HCT116 (cell line): Measurements from ENCODE around the gene HEPACAM2. TPM values are rescaled to one million over a fixed set of nuclear protein-coding genes. Genes with fewer than 3 reads are reported as not detected.

Experiments
- ATAC-seq: fragments of 200-7000 bp; cut with Tn5 transposase; 2 replicates; pipeline ENCODE4 v1.9.1; 2020; ENCODE audit warnings: mild to moderate bottlenecking, moderate library complexity
- BruUV-seq: library from RNA; stranded (reverse); fragments of 400-500 nt; replicated peaks from 2 replicates; lab custom pipeline; 2021; lab: Mats Ljungman, UMichigan
- CTCF ChIA-PET: fragments of 300-600 bp; sonication (Branson Sonifier 250); formaldehyde crosslinking; loops from one replicate; lab custom pipeline; 2021; ENCODE audit warnings: antibody characterized with exemption; lab: Charles Lee
- POLR2A ChIA-PET: fragments of 300-600, 350-600 bp; sonication (Branson Sonifier 250); formaldehyde crosslinking; loops from one replicate; lab custom pipeline; 2021; ENCODE audit warnings: antibody characterized with exemption; lab: Charles Lee
- RAD21 ChIA-PET, 2 experiments: fragments of 300-600 bp; sonication (Branson Sonifier 250); formaldehyde crosslinking; loops; one replicate each; lab custom pipeline; 2023; ENCODE audit warnings: low total read pairs in 2 of 2; ENCODE audit not compliant: uncharacterized antibody in 2 of 2, unreplicated experiment in 2 of 2, low non-redundant PET in 1 of 2; lab: Charles Lee
- DNase-seq: peaks from one replicate; pipeline ENCODE4 v3.0.0-alpha.2; 2010; ENCODE audit warnings: low read depth, low spot score
- H2AFZ ChIP-seq: fragments of 200-600 bp; shearing (Covaris generic), sonication (generic); 2 replicates; pipeline ENCODE4 v1.6.1; 2017; ENCODE audit warnings: low read depth, mixed run types, mixed read lengths, antibody characterized with exemption, low read length; ENCODE audit not compliant: poor library complexity, severe bottlenecking
- H3K27ac ChIP-seq: 2 replicates; pipeline ENCODE4 v1.5.1; 2012; ENCODE audit warnings: low read depth, low read length
- H3K27me3 ChIP-seq: fragments of 200-600 bp; sonication (generic); 2 replicates; pipeline ENCODE4 v1.6.1; 2016; ENCODE audit warnings: mixed run types, low read length, mixed read lengths; ENCODE audit not compliant: insufficient read depth
- H3K36me3 ChIP-seq, 2 experiments: fragments of 200-500 bp in 1 of 2; fragments of 200-600 bp in 1 of 2; sonication (Bioruptor generic) in 1 of 2; sonication (generic) in 1 of 2; 2 replicates each; pipeline versions ENCODE4 v1.5.1 to v1.6.1; 2014 to 2016; ENCODE audit warnings: low read length in 2 of 2, inconsistent platforms in 1 of 2, mixed read lengths in 1 of 2, mixed run types in 1 of 2; ENCODE audit not compliant: insufficient read depth in 2 of 2, control insufficient read depth in 1 of 2
- H3K4me1 ChIP-seq, 2 experiments: fragments of 200-600 bp in 1 of 2; sonication (generic) in 1 of 2; 2 replicates each; pipeline versions ENCODE4 v1.5.1 to v1.6.1; 2012 to 2017; ENCODE audit warnings: low read length in 2 of 2, inconsistent platforms in 1 of 2, mild to moderate bottlenecking in 1 of 2, mixed read lengths in 1 of 2, mixed run types in 1 of 2, moderate library complexity in 1 of 2; ENCODE audit not compliant: insufficient read depth in 2 of 2, control insufficient read depth in 1 of 2
- H3K4me2 ChIP-seq: fragments of 200-600 bp; sonication (generic); 2 replicates; pipeline ENCODE4 v1.6.1; 2017; ENCODE audit warnings: mixed run types, low read length, mixed read lengths
- H3K4me3 ChIP-seq, 2 experiments: fragments of 200-600 bp in 1 of 2; sonication (generic) in 1 of 2; replicated peaks in 1 of 2; 2 replicates each; pipeline ENCODE4 v1.5.1; 2011 to 2016; ENCODE audit warnings: low read length in 2 of 2, control low read depth in 1 of 2, low read depth in 1 of 2, mild to moderate bottlenecking in 1 of 2, mixed read lengths in 1 of 2, mixed run types in 1 of 2
- H3K79me2 ChIP-seq: fragments of 200-600 bp; sonication (generic); 2 replicates; pipeline ENCODE4 v1.6.1; 2017; ENCODE audit warnings: mild to moderate bottlenecking, mixed run types, low read length, moderate library complexity, mixed read lengths; ENCODE audit not compliant: insufficient read depth
- H3K9ac ChIP-seq: fragments of 200-600 bp; sonication (generic); 2 replicates; pipeline ENCODE4 v1.6.1; 2016; ENCODE audit warnings: low read length, mixed read lengths
- H3K9me2 ChIP-seq: fragments of 200-600 bp; sonication (generic), shearing (Covaris generic); 2 replicates; pipeline ENCODE4 v1.6.1; 2017; ENCODE audit warnings: mixed run types, mild to moderate bottlenecking, moderate library complexity; ENCODE audit not compliant: insufficient read depth
- H3K9me3 ChIP-seq, 2 experiments: fragments of 200-500 bp in 1 of 2; fragments of 200-600 bp in 1 of 2; sonication (Bioruptor generic) in 1 of 2; sonication (generic) in 1 of 2; 2 replicates each; pipeline ENCODE4 v1.6.1; 2014 to 2017; ENCODE audit warnings: low read length in 2 of 2, mixed read lengths in 2 of 2, inconsistent platforms in 1 of 2, low read depth in 1 of 2, mild to moderate bottlenecking in 1 of 2, mixed run types in 1 of 2, moderate library complexity in 1 of 2; ENCODE audit not compliant: control insufficient read depth in 1 of 2, insufficient read depth in 1 of 2
- H4K20me1 ChIP-seq: fragments of 200-600 bp; sonication (generic), shearing (Covaris generic); 2 replicates; pipeline ENCODE4 v1.6.1; 2017; ENCODE audit warnings: mixed run types, mild to moderate bottlenecking, moderate library complexity; ENCODE audit not compliant: insufficient read depth
- CBX3 ChIP-seq: IDR thresholded peaks from 2 replicates; pipeline ENCODE4 v1.6.1; 2012; ENCODE audit warnings: low read depth
- CEBPB ChIP-seq: IDR thresholded peaks from 2 replicates; pipeline ENCODE4 v1.6.1; 2012; ENCODE audit warnings: low read depth
- EGR1 ChIP-seq: IDR thresholded peaks from 2 replicates; pipeline ENCODE4 v1.6.1; 2012; ENCODE audit warnings: low read depth
- EZH2 ChIP-seq: fragments of 200-600 bp; sonication (generic); IDR thresholded peaks from 2 replicates; pipeline ENCODE4 v1.6.1; 2017; ENCODE audit warnings: antibody characterized with exemption, mixed run types
- EZH2phosphoT487 ChIP-seq: fragments of 200-600 bp; IDR thresholded peaks from 2 replicates; pipeline ENCODE4 v1.6.1; 2018; ENCODE audit warnings: antibody characterized with exemption, borderline replicate concordance
- JUND ChIP-seq: IDR thresholded peaks from 2 replicates; pipeline ENCODE4 v1.6.1; 2012
- POLR2A ChIP-seq: IDR thresholded peaks from 2 replicates; pipeline ENCODE4 v1.7.0; 2011; ENCODE audit warnings: borderline replicate concordance; ENCODE audit not compliant: insufficient read depth, insufficient read length; ENCODE audit errors: extremely low read depth
- POLR2AphosphoS5 ChIP-seq: IDR thresholded peaks from 2 replicates; pipeline ENCODE4 v1.6.1; 2011; ENCODE audit warnings: mild to moderate bottlenecking, low read depth, low read length, moderate library complexity
- RAD21 ChIP-seq: IDR thresholded peaks from 2 replicates; pipeline ENCODE4 v1.6.1; 2012; ENCODE audit warnings: low read depth, mild to moderate bottlenecking
- REST ChIP-seq: IDR thresholded peaks from 2 replicates; pipeline ENCODE4 v1.6.1; 2012; ENCODE audit warnings: low read depth
- SIN3A ChIP-seq: IDR thresholded peaks from 2 replicates; pipeline ENCODE4 v1.6.1; 2012; ENCODE audit warnings: low read depth
- SP1 ChIP-seq: IDR thresholded peaks from 2 replicates; pipeline ENCODE4 v1.6.1; 2012; ENCODE audit warnings: low read depth
- SRF ChIP-seq: IDR thresholded peaks from 2 replicates; pipeline ENCODE4 v1.6.1; 2012; ENCODE audit warnings: low read depth
- ZBTB33 ChIP-seq: IDR thresholded peaks from 2 replicates; pipeline ENCODE4 v1.6.1; 2011; ENCODE audit warnings: mild to moderate bottlenecking, low read length, moderate library complexity; ENCODE audit not compliant: insufficient replicate concordance; ENCODE audit errors: extremely low read depth
- ZNF274 ChIP-seq: fragments of 200-500 bp; sonication (Bioruptor generic); IDR thresholded peaks from 2 replicates; pipeline ENCODE4 v1.6.1; 2014; ENCODE audit warnings: mild to moderate bottlenecking, low read depth, low read length, inconsistent platforms
- intact Hi-C: fragments of 100-400 bp; cut with micrococcal nuclease; formaldehyde crosslinking; loops from 2 replicates; pipeline ENCODE4 v1.10.0; 2022
- total RNA-seq: library from RNA; stranded (reverse); gene quantifications from one replicate; pipeline ENCODE4 v1.2.1, GENCODE V29; 2021; ENCODE audit not compliant: unreplicated experiment

Gene HEPACAM2
- total RNA-seq, 1 experiment from 2014 or later: not detected

GRCh38 chr7:93140582-93141191 is 85.6 kb downstream of the HEPACAM2 start:
- no peaks in the 10 kb centered on the region for H4K20me1 ChIP-seq
- TF ChIP-seq CEBPB: no peak
- no peak for TF ChIP-seq SIN3A
- no peak for TF ChIP-seq RAD21
- TF ChIP-seq EGR1: no peak
- TF ChIP-seq REST: no peak
- no peak for TF ChIP-seq POLR2AphosphoS5
- TF ChIP-seq ZBTB33: no peak
- no peak for TF ChIP-seq POLR2A
- no peak for TF ChIP-seq SP1
- TF ChIP-seq SRF: no peak
- no peak for TF ChIP-seq EZH2
- no peak for TF ChIP-seq ZNF274
- TF ChIP-seq EZH2phosphoT487: no peak
- no peak for TF ChIP-seq JUND
- no peak for TF ChIP-seq CBX3
- no peak overlapping the region for H3K4me2 ChIP-seq
- no peaks in the 10 kb centered on the region for H3K36me3 ChIP-seq
- BruUV-seq: no TSS peak
- CTCF ChIA-PET: no interaction called here
- H3K27me3 ChIP-seq: no peaks in the 10 kb centered on the region
- no peak overlapping the region for H3K4me3 ChIP-seq
- H3K9me2 ChIP-seq: 0 out of 2 replicates have a peak, but pooled peaks cover 3% of the 10 kb centered on the region
- H3K9me3 ChIP-seq: no peaks in the 10 kb centered on the region
- RAD21 ChIA-PET: no interaction called here
- no peaks in the 10 kb centered on the region for H3K79me2 ChIP-seq
- POLR2A ChIA-PET: no interaction called here
- intact Hi-C loops: no loop called here
- H2AFZ ChIP-seq: no peak overlapping the region
- ATAC-seq (no peak), DNase-seq (no peak)
- no peak overlapping the region for H3K27ac ChIP-seq
- H3K9ac ChIP-seq: no peak overlapping the region
- no peaks in the 10 kb centered on the region for H3K4me1 ChIP-seq
